ENCODE data around the gene HOXC6. TPM values are rescaled to one million over a fixed set of nuclear protein-coding genes. Genes with fewer than 3 reads are reported as not detected.

Gene HOXC6
- total and polyA plus RNA-seq, 2 of the 8 experiments (the other 6 are each of a cell fraction or from before 2014, with no cell fraction given): not detected

DNA sequence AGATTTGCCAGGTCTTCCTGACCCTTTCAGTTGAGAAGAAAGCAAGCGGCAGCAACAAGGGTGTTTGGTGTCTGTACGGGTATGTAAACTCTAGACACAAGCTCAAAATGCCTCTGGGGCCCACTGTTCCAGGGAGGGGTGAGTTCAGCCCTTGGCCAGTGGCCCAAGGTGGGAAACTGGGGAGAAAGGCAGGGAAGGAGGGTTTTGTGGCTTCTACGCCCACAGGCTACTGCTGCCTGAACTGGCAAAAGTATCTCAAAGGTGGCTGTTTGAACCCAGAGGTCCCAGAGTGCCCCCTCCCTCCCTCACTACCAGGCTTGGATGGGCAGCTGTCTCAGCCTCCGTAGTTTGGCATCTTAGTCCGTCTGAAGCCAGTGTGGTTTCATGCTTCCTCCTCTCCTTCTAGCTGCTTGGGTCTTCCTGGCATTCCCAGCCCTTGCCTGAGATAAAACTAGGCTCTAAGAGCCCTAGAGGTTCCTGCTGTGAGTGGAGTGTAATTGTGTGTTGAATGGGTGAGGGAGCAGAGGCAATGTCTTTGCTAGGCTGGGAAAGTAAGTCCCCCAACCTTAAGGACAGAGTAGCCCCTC, 10.1 kb downstream of the HOXC6 start:
- H4K20me1 ChIP-seq (replicated peaks in 1 of 2; ENCODE audit: control insufficient read depth in 1 of 2, insufficient read depth in 2 of 2, low read length in 2 of 2): peaks cover 9 to 20% of the 10 kb centered on the region in 2 experiments
- H3K4me2 ChIP-seq (ENCODE audit: insufficient read depth in 1 of 2, low read depth in 2 of 2, low read length in 2 of 2): no peak overlapping the region
- no peak overlapping the region for H3K4ac ChIP-seq (replicated peaks; ENCODE audit: insufficient read length, low read depth, low read length)
- no peak overlapping the region for H3K14ac ChIP-seq (ENCODE audit: insufficient read length)
- H4K5ac ChIP-seq (ENCODE audit: insufficient read length, low read depth, low read length): no peak overlapping the region
- H3K4me1 ChIP-seq (replicated peaks in 1 of 4; ENCODE audit: control insufficient read depth in 3 of 4, insufficient read depth in 4 of 4, low read length in 3 of 4): peaks cover 0 to under 1% (median 0%) of the 10 kb centered on the region in 4 experiments; a peak in 4 of 7 replicates
- DNase-seq (ENCODE audit: low read depth in 1 of 2, low spot score in 2 of 2) (no peak), FAIRE-seq (no peak)
- no peak overlapping the region for H4K91ac ChIP-seq (replicated peaks; ENCODE audit: insufficient read length, low read length)
- H4K8ac ChIP-seq (ENCODE audit: extremely low read depth, insufficient read depth, low read length): no peak overlapping the region
- 53% methylated on average over 5 of the region's 5 CpGs; no CpG with 5 or more reads in 1 of the 2 experiments for WGBS, 2 experiments (ENCODE audit: extremely low coverage in 1 of 2, insufficient coverage in 1 of 2, insufficient read length in 1 of 2, insufficient replicate concordance in 2 of 2, low coverage in 1 of 2, low lambda C conversion rate in 2 of 2, missing lambda C conversion rate in 1 of 2)
- peaks cover 96 to 100% (median 99%) of the 10 kb centered on the region in 4 experiments for H3K27me3 ChIP-seq (replicated peaks in 1 of 4; ENCODE audit: control insufficient read depth in 3 of 4, extremely low read depth in 1 of 4, insufficient read depth in 3 of 4, low read length in 3 of 4)
- H3K27ac ChIP-seq (ENCODE audit: low read depth, low read length): no peak overlapping the region
- H3K23me2 ChIP-seq (ENCODE audit: low read depth, low read length): no peaks in the 10 kb centered on the region
- H2AFZ ChIP-seq (ENCODE audit: low read length): no peak overlapping the region
- no peak overlapping the region for H3K56ac ChIP-seq (replicated peaks; ENCODE audit: insufficient read length, low read depth, low read length)
- no peak overlapping the region for H2BK12ac ChIP-seq (ENCODE audit: low read depth, low read length)
- H2BK15ac ChIP-seq (ENCODE audit: low read length): no peak overlapping the region
- no peaks in the 10 kb centered on the region for H3K79me2 ChIP-seq (ENCODE audit: control insufficient read depth in 1 of 2, insufficient read depth in 2 of 2, low read length in 2 of 2)
- TF ChIP-seq ATF2 (IDR thresholded peaks at IDR 0.05; ENCODE audit: low read length) (no peak), CBX8 (IDR thresholded peaks at IDR 0.05; ENCODE audit: borderline replicate concordance, low read depth, low read length) (0 out of 2 replicates have a peak, but pooled peaks have one; percentile 31), RNF2 (IDR thresholded peaks at IDR 0.05; ENCODE audit: borderline replicate concordance, low read depth, low read length, missing control alignments, poor library complexity, severe bottlenecking) (peak; percentile 71), EZH2 (IDR thresholded peaks at IDR 0.05; ENCODE audit: low read depth, low read length, severe bottlenecking) (peak; percentile 62), BACH1 (IDR thresholded peaks at IDR 0.05; ENCODE audit: low read length) (no peak)
- no peak overlapping the region for H3K23ac ChIP-seq (ENCODE audit: insufficient read length)
- no peak overlapping the region for H2BK20ac ChIP-seq (ENCODE audit: low read length)
- 0 out of 2 replicates have a peak overlapping the region, but pooled peaks have one; percentile 24 for H2AK5ac ChIP-seq (ENCODE audit: low read depth, low read length)
- H2BK120ac ChIP-seq (replicated peaks; ENCODE audit: low read depth, low read length): no peak overlapping the region
- H3K18ac ChIP-seq (ENCODE audit: extremely low read depth, low read length): no peak overlapping the region
- no peak overlapping the region for H2BK5ac ChIP-seq (ENCODE audit: low read depth, low read length)
- CTCF ChIA-PET (ENCODE audit: partially characterized antibody): interaction anchor here (0.6 to 20.0 kb wide), 14 partner anchors 13 to 277 kb away, joined by 3 to 339 read pairs (median 3); partner anchors contain the start of gene SMUG1
- H3K36me3 ChIP-seq (ENCODE audit: control insufficient read depth in 2 of 4, insufficient read depth in 4 of 4, low read length in 3 of 4): peaks cover 0 to 5% (median 0%) of the 10 kb centered on the region in 4 experiments; a peak in 1 of 8 replicates
- POLR2A ChIA-PET (ENCODE audit: partially characterized antibody): interaction anchor here (1.6 kb wide), 1 partner anchor 15 kb away, joined by 3 read pairs; no protein-coding TSS in a partner anchor
- no peaks in the 10 kb centered on the region for H3K79me1 ChIP-seq (ENCODE audit: low read depth, low read length)
- H3K4me3 ChIP-seq (ENCODE audit: extremely low read depth in 1 of 4, insufficient read depth in 2 of 4, low read depth in 3 of 4, low read length in 4 of 4): no peak overlapping the region
- H3K9ac ChIP-seq (replicated peaks in 1 of 4; ENCODE audit: extremely low read depth in 1 of 4, low read depth in 3 of 4, low read length in 3 of 4): no peak overlapping the region
- H3K9me3 ChIP-seq (ENCODE audit: insufficient read depth in 2 of 2, low read depth in 1 of 2, low read length in 1 of 2): no peaks in the 10 kb centered on the region; a peak in 2 of 4 replicates

Measured in H1 (cell line).